Activated CD4-positive, alpha-beta T cell treated with anti-CD3 and anti-CD28 coated beads for 4 hours (primary cell): ENCODE results near the gene DDX18.
"Not testable (repeated sequence)": the region's sequence is repeated elsewhere in the genome, so short reads cannot be mapped to it uniquely, and the experiment has no call there.

Experiments
- DNase-seq, 2 donors: peaks; one replicate each; pipeline ENCODE4 v3.0.0-alpha.2; 2020

DDX18 gene

GRCh38 chr2:117814417-117815264 is at the start of gene DDX18:
TSS of gene DDX18 (plus strand) at chr2:117814691. CDS start at chr2:117814778, 87 bp downstream.
- DNase-seq, result peak; percentile 97 to 98

GRCh38 chr2:117770730-117771129 is 43.8 kb upstream of the DDX18 start:
- no peak for DNase-seq

- DNase-seq, result no peak
Observed at GRCh38 chr2:117771969-117772630, 42.4 kb upstream of the DDX18 start.

- no peak for DNase-seq
Observed at GRCh38 chr2:117774716-117775115, 39.8 kb upstream of the DDX18 start.

- no peak for DNase-seq
Observed at GRCh38 chr2:117775703-117776219, 38.7 kb upstream of the DDX18 start.

- DNase-seq, result no peak
Observed at GRCh38 chr2:117776888-117777287, 37.6 kb upstream of the DDX18 start.

GRCh38 chr2:117785740-117786139 is 28.8 kb upstream of the DDX18 start:
- peak; percentile 2 to 31 for DNase-seq

- no peak for DNase-seq
Observed at GRCh38 chr2:117786520-117786919, 28.0 kb upstream of the DDX18 start.

GRCh38 chr2:117789505-117789904 is 25.0 kb upstream of the DDX18 start:
- no peak for DNase-seq

GRCh38 chr2:117794668-117795067 is 19.8 kb upstream of the DDX18 start:
- no peak for DNase-seq

- no peak for DNase-seq
Observed at GRCh38 chr2:117801826-117802225, 12.7 kb upstream of the DDX18 start.

GRCh38 chr2:117803644-117804325 is 10.7 kb upstream of the DDX18 start:
- not testable (repeated sequence) for DNase-seq

- no peak for DNase-seq
Observed at GRCh38 chr2:117812443-117812842, 2.0 kb upstream of the DDX18 start.

GRCh38 chr2:117815946-117816345 is 1.5 kb downstream of the DDX18 start:
- DNase-seq, result no peak

- no peak for DNase-seq
Observed at GRCh38 chr2:117818921-117819320, 4.4 kb downstream of the DDX18 start.

- DNase-seq, result no peak
Observed at GRCh38 chr2:117820444-117820843, 6.0 kb downstream of the DDX18 start.

- no peak for DNase-seq
Observed at GRCh38 chr2:117825437-117825836, 10.9 kb downstream of the DDX18 start.

- not testable (repeated sequence) for DNase-seq
Observed at GRCh38 chr2:117827464-117827863, 13.0 kb downstream of the DDX18 start.

GRCh38 chr2:117828870-117829269 is 14.4 kb downstream of the DDX18 start:
- no peak for DNase-seq

GRCh38 chr2:117832332-117832731 is 17.8 kb downstream of the DDX18 start:
- DNase-seq, result no peak

- no peak for DNase-seq
Observed at GRCh38 chr2:117832905-117833613, 18.6 kb downstream of the DDX18 start.

- DNase-seq, result no peak
Observed at GRCh38 chr2:117833911-117834310, 19.4 kb downstream of the DDX18 start.

GRCh38 chr2:117834992-117835391 is 20.5 kb downstream of the DDX18 start:
- DNase-seq, result no peak
